HG03175 (cell line): ENCODE measurements around the gene ZDHHC1.

ENCODE experiments used
- ATAC-seq: cut with Tn5 transposase; IDR thresholded peaks from one replicate; pipeline ENCODE4 v1.9.1; 2021; ENCODE audit warnings: mild to moderate bottlenecking, moderate library complexity; ENCODE audit not compliant: unreplicated experiment

Gene ZDHHC1

GRCh38 chr16:67396159-67397035, 19.9 kb downstream of the ZDHHC1 start:
- ATAC-seq = no peak

GRCh38 chr16:67395458-67396158, 20.7 kb downstream of the ZDHHC1 start:
- ATAC-seq = no peak

DNA sequence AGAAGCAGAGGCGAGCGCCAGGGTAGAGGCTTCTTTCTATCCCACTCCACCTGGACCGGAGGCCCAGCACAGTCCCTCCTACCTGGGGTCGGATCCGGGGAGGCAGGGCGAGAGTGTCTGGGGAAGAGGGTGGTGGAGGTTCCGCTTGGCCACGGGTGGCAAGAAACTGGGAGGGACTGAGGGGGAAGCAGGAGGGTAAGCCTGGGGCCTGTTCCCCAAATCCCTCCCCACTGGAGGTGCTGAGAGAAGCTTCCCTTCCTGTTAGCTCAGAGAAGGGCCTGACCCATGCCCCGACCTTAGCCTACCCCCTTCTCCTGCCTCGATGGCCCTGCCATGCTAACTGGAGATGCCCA, 21.2 kb downstream of the ZDHHC1 start:
- no peak for ATAC-seq

DNA sequence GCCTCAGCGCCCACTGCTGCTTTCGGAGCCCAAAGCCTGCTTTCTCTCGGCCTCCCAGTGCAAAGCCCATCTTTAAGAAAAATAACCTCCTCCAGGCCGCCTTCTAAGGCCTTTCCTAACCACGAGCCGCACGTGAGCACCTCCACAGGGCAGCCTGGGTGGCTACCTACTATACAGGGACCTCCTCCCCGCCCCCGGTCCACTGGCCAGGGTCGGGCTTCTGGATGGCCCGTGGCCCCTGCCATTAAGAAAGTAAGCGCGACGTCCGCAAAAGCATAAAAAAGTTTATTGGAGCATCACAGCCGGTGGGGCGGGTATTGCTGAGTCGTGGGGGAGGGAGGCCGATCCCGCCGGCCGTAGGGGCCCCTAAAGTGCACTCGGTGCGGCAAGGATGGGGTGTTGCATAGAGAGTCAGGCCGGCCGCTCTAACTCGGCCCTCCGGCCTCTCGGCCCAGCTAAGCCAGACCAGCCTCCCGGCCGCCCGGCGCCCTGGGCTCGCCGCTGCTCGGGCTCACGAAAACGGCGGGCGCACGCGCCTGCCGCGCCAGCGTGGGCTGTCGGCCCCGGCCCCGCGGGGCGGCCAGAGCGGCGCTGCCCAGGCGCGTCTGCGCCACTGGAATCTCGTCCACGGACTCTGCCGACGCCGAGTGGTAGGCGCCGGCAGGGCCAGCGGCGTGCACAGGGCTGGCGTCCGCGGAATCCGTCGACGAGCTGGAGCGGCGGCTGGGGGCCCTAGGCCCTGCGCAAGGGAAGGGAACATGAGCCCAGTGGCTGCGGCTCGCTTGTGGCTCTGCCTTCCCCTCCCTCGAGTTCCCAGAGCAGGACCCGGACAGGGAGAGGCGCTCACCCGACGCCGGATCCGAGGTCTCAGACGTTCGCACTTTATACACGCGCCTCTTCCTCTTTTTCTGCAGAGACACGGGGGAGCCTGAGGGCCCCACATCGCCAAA, 21.8 kb downstream of the ZDHHC1 start:
- no peak for ATAC-seq

DNA sequence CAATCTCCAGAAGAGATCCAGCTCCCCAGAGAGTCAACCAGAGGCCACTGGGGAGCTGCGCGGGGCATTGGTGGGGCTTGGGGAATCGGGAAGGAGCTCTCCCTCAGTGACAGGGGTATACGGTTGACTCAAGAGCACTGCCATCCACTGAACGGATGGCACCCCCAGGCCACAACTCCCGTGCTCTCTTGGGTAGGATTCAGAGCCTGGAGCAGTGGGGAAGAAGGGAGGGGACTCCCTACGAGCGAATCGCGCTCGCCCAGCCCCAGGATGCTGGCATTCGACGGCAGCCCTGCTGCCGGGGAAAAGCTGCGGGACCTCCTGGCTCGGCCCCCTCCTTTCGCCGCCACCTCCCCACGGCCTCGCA, 22.5 kb downstream of the ZDHHC1 start:
- ATAC-seq = no peak

GRCh38 chr16:67393111-67393787, 23.0 kb downstream of the ZDHHC1 start, which contains the start of gene TPPP3:
Gene TPPP3, minus strand, starts transcription at chr16:67393498. Its CDS starts 2,387 bp downstream, at chr16:67391111.
- ATAC-seq = no peak

GRCh38 chr16:67392301-67393059, 23.8 kb downstream of the ZDHHC1 start:
- ATAC-seq = no peak

GRCh38 chr16:67391424-67392300, 24.6 kb downstream of the ZDHHC1 start:
- ATAC-seq = no peak

- ATAC-seq = no peak
Measured at GRCh38 chr16:67390816-67391423, 25.4 kb downstream of the ZDHHC1 start.

DNA sequence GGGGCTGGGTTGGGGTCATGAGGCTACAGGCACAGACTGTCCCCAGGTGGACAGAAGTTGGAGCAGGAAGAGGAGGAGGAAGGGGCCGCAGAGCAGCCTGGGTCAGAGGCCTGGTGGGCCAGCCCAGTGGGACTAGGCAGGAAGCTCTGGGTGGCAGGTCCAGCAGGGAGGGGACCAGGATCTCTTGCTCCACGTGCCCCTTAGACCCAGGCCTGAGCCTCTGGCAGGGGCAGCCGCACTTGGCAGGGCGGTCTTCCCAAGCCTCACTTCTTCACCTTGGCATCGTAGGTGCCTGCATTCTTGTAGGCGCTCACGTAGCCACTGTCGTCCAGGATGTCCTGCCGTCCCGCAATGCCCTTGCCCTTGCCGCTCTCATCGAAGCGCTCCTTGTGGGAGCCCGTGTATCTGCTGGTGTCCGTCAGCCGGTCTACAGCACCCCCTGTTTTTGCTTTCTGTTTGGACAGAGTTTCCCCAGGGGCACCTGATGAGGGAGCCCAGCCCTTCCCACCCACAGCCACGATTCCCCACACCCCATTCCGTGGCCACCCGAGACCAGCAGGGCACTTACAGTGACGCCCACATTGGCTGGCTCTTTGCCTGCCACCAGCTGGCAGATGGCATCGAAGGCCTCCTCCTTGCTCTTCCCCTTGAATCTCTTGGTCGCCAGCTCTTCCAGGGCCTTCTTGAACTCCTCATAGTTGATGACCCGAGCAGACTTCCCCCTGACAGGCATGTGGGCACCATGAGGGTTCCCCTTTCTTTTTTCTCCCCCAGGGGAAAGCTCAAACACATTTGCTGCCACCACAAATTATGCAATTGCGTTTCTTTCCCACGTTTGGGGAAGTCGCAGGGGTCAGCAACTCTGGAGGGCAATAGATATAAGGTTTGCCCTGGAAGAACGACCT, 26.1 kb downstream of the ZDHHC1 start:
- no peak for ATAC-seq

DNA sequence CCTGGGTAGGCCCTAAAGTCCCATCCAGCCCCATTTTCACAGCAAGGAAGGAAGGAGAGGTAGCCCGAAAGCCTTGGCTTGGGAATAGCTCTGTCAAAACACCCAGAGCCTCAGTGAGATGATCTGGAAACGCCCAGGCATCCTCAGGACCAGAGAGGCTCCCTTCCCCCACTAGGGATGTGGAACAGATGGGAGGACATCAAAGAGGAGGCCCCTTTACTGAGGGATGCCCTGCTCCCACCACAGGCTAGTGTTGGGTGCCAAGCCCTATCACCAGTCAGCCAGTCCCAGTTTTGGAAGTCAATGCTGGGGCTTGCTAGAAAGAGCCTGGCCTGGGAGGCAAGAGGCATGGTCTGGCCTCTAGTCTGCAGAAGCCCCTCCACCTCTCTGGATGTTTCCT, 27.7 kb downstream of the ZDHHC1 start:
- no peak for ATAC-seq

DNA sequence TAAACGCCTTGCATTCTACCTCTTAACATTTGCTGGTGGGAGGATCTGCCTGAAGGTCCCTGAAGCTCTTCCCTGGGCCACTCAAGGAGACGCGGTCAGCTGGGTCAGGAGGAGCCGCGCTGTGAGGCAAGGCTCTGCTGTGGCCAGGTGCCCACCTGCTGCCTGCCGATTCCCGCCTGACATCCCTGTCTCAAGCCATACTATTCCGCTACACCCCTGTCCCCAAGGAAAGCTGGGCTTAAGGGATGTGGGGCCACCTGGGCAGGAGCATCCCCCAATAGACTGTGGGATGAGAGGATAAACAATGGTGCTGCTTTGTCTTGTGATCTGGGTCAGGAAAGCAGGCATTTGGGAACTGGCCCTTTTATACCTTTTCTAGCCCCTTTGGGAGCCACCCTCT, 28.1 kb downstream of the ZDHHC1 start:
- ATAC-seq = no peak

GRCh38 chr16:67387479-67388079, 28.7 kb downstream of the ZDHHC1 start:
- ATAC-seq = no peak

DNA sequence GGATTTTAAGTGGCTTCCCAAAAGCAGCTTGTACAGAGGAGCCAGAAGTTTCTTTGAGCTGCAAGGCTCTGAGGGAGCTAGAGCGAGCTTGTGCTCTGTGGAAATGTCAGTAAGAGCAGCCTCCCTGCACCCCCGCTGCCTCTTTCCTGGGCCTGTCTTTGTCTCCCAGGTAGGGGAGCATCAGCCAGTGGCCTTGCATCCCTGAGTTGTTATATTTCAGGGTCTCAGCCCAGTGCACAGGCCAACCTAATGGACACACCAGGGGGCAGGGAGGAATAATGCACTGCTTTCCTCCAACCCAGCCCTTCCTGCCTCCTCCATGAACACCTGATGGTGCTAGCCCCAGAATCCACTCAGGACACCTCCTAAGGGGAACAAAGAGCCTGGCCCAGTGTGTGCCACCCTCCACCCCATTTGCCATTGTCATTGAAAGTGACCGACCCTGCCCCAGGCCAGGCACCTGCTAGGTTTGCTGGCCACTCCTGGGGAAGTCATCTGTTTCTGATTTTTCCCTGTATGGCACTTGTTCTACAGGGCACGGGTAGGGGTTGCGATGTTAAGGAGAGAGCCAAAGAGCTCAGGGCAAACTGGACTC, 29.3 kb downstream of the ZDHHC1 start:
- no peak for ATAC-seq

GRCh38 chr16:67384778-67385510, 31.3 kb downstream of the ZDHHC1 start:
- ATAC-seq = no peak

- ATAC-seq = no peak
Measured at GRCh38 chr16:67383284-67383683, 33.0 kb downstream of the ZDHHC1 start.
